GM18951 (cell line): ENCODE data around the gene SNCAIP.

Source experiments
- POLR2A ChIP-seq: IDR thresholded peaks from 4 replicates; pipeline ENCODE4 v1.6.1; 2011; ENCODE audit warnings: mild to moderate bottlenecking; ENCODE audit not compliant: insufficient read length, insufficient read depth; ENCODE audit errors: extremely low read depth
- in situ Hi-C: fragments of 300-500 bp; cut with MboI; formaldehyde crosslinking; loops from one replicate; pipeline ENCODE4 v1.12.0; 2022; ENCODE audit warnings: low sequenced_read_pairs, mixed read lengths, inconsistent platforms; ENCODE audit not compliant: unreplicated experiment

Gene SNCAIP

GRCh38 chr5:122300374-122300773, 11.7 kb upstream of the SNCAIP start:
- no peak for TF ChIP-seq POLR2A
- in situ Hi-C loops: no loop called here

GRCh38 chr5:122301016-122301415, 11.0 kb upstream of the SNCAIP start:
- in situ Hi-C loops: no loop called here
- no peak for TF ChIP-seq POLR2A

- in situ Hi-C loops: no loop called here
- no peak for TF ChIP-seq POLR2A
Observed at GRCh38 chr5:122304471-122305215, 7.4 kb upstream of the SNCAIP start.

GRCh38 chr5:122306461-122306860, 5.6 kb upstream of the SNCAIP start:
- in situ Hi-C loops: no loop called here
- TF ChIP-seq POLR2A: no peak

GRCh38 chr5:122310889-122311288, 1.1 kb upstream of the SNCAIP start:
- in situ Hi-C loops: no loop called here
- no peak for TF ChIP-seq POLR2A

GRCh38 chr5:122311497-122311960, 508 bp upstream of the SNCAIP start:
- in situ Hi-C loops: no loop called here

GRCh38 chr5:122312591-122313406, 762 bp downstream of the SNCAIP start:
- in situ Hi-C loops: no loop called here
- no peak for TF ChIP-seq POLR2A

More at GRCh38 chr5:122311497-122311960, 508 bp upstream of the SNCAIP start:
- TF ChIP-seq POLR2A: no peak

GRCh38 chr5:122314036-122314435, 2.0 kb downstream of the SNCAIP start:
- no peak for TF ChIP-seq POLR2A
- in situ Hi-C loops: no loop called here

- in situ Hi-C loops: no loop called here
- TF ChIP-seq POLR2A: no peak
Observed at GRCh38 chr5:122315521-122315920, 3.5 kb downstream of the SNCAIP start.

GRCh38 chr5:122316656-122317055, 4.6 kb downstream of the SNCAIP start:
- no peak for TF ChIP-seq POLR2A
- in situ Hi-C loops: no loop called here

GRCh38 chr5:122319897-122320296, 7.9 kb downstream of the SNCAIP start:
- TF ChIP-seq POLR2A: no peak
- in situ Hi-C loops: no loop called here

GRCh38 chr5:122321921-122322320, 9.9 kb downstream of the SNCAIP start:
- in situ Hi-C loops: no loop called here
- TF ChIP-seq POLR2A: no peak

- in situ Hi-C loops: no loop called here
- no peak for TF ChIP-seq POLR2A
Observed at GRCh38 chr5:122322801-122323548, 10.9 kb downstream of the SNCAIP start.

- in situ Hi-C loops: no loop called here
- TF ChIP-seq POLR2A: no peak
Observed at GRCh38 chr5:122323738-122324137, 11.7 kb downstream of the SNCAIP start.

GRCh38 chr5:122327110-122327509, 15.1 kb downstream of the SNCAIP start:
- in situ Hi-C loops: no loop called here
- TF ChIP-seq POLR2A: no peak
